ENCODE measurements around the gene LINGO4.

The LINGO4 gene

DNA sequence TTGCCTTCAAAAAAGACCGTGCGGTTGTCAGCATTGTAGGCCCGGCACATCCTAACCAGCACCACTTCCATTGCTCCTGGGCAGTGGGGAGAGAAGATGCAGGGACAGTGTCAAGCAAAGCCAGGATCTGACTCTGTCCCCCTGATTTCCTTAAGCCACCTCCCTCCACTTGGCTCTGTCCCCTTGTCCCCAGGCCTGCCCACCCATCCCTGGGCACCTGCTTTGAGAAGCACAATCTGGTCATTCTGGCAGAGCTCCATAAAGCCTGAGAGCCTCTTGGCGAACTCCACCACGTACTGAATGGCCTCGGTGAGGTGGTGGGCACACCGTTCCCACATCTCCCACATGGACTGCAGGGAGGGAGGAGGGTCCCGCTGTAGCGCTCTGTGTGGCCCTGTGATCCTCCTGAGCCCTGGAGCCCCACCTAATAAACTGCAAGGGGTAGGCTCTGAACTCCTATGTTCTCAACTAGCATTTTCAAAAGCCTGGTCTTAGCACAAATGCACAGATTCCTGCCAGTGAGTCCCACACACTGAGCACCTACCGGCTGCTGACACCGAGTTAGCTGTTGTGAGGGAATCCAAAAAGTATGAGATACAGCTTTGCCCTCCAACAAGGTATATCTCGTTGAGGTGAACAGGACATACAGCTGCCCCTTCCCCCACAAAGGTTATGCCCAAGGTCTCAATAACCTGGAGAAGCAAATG, 8.2 kb upstream of the LINGO4 start:
- Histone ChIP-seq H3K27ac (ENCODE audit: low read depth, low read length) (no peak overlapping the region), H3K36me3 (ENCODE audit: insufficient read depth, low read length) (no peaks in the 10 kb centered on the region), H2AFZ (ENCODE audit: low read length, unreplicated experiment) (no peak overlapping the region), H3K4me1 (ENCODE audit: control insufficient read depth, insufficient read depth, low read length, unreplicated experiment) (peaks cover 9% of the 10 kb centered on the region), H3K4me3 (ENCODE audit: low read depth, low read length) (no peak overlapping the region), H3K79me2 (ENCODE audit: control insufficient read depth, insufficient read depth, low read length, unreplicated experiment) (no peaks in the 10 kb centered on the region), H3K27me3 (ENCODE audit: insufficient read depth, low read length) (peaks cover 27% of the 10 kb centered on the region)

DNA sequence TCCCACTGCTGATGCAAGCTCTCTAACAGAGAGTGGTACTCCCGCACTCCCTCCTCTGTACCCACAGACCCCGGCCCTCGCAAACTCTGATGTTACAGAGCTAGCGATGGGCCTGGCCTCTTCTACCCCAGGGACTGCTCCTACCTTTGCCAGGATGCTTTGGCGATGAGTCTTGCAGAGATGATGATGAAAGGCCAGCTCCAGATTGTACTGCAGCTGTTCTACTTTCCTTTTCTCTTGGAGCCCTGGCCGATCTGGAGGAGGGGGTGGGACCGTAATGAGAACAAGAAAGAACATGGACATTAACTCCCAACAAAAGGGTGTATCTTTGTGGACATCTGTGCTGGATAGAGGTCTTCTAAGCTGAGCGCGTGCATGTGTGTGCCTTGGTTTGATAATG, 6.0 kb upstream of the LINGO4 start:
- H3K36me3 ChIP-seq (ENCODE audit: insufficient read depth, low read length): no peaks in the 10 kb centered on the region
- H3K4me3 ChIP-seq (ENCODE audit: low read depth, low read length): no peak overlapping the region
- no peak overlapping the region for H3K27ac ChIP-seq (ENCODE audit: low read depth, low read length)
- H3K27me3 ChIP-seq (ENCODE audit: insufficient read depth, low read length): peaks cover 48% of the 10 kb centered on the region
- no peak overlapping the region for H2AFZ ChIP-seq (ENCODE audit: low read length, unreplicated experiment)
- H3K4me1 ChIP-seq (ENCODE audit: control insufficient read depth, insufficient read depth, low read length, unreplicated experiment): peaks cover 9% of the 10 kb centered on the region
- no peaks in the 10 kb centered on the region for H3K79me2 ChIP-seq (ENCODE audit: control insufficient read depth, insufficient read depth, low read length, unreplicated experiment)

- Histone ChIP-seq H3K4me1 (ENCODE audit: control insufficient read depth, insufficient read depth, low read length, unreplicated experiment) (peaks cover 9% of the 10 kb centered on the region), H2AFZ (ENCODE audit: low read length, unreplicated experiment) (no peak overlapping the region), H3K4me3 (ENCODE audit: low read depth, low read length) (no peak overlapping the region), H3K36me3 (ENCODE audit: insufficient read depth, low read length) (no peaks in the 10 kb centered on the region), H3K27ac (ENCODE audit: low read depth, low read length) (no peak overlapping the region), H3K79me2 (ENCODE audit: control insufficient read depth, insufficient read depth, low read length, unreplicated experiment) (no peaks in the 10 kb centered on the region), H3K27me3 (ENCODE audit: insufficient read depth, low read length) (peaks cover 51% of the 10 kb centered on the region)
Observed at GRCh38 chr1:151809985-151810556, 4.9 kb upstream of the LINGO4 start.

DNA sequence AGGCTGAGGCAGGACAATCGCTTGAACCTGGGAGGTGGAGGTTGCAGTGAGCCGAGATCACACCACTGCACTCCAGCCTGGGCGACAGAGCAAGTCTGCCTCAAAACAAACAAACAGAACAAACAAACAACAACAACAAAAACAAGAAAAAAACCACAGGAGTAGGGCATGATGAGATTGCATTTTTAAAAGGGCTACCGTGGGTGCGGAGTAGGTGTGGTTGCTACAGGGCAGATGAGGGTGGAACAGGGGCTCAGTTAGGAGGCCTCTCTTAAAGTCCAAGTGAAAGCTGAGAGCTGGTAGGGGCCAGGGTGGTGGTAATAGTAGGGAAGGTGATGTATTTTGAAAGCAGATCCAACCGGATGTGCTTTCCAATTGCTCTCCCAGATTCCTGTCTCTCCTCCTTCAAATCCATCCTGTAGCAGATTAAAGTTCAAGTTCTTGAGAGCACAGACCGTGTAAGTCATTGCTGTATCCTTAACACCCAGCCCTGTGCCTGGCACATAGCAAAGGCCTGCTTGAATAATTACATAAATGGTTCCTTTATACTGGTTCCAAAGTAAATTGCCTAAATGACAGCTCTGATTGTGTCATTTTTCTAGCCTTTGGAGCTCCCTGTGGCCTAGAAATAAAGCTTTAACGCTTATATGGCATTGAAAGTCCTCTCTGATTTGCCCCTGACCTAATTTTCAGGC, 4.2 kb upstream of the LINGO4 start:
- H3K4me1 ChIP-seq (ENCODE audit: control insufficient read depth, insufficient read depth, low read length, unreplicated experiment): peaks cover 9% of the 10 kb centered on the region
- no peak overlapping the region for H2AFZ ChIP-seq (ENCODE audit: low read length, unreplicated experiment)
- H3K4me3 ChIP-seq (ENCODE audit: low read depth, low read length): no peak overlapping the region
- peaks cover 54% of the 10 kb centered on the region for H3K27me3 ChIP-seq (ENCODE audit: insufficient read depth, low read length)
- no peaks in the 10 kb centered on the region for H3K36me3 ChIP-seq (ENCODE audit: insufficient read depth, low read length)
- H3K79me2 ChIP-seq (ENCODE audit: control insufficient read depth, insufficient read depth, low read length, unreplicated experiment): no peaks in the 10 kb centered on the region
- H3K27ac ChIP-seq (ENCODE audit: low read depth, low read length): no peak overlapping the region

- no peak overlapping the region for H3K27ac ChIP-seq (ENCODE audit: low read depth, low read length)
- no peaks in the 10 kb centered on the region for H3K79me2 ChIP-seq (ENCODE audit: control insufficient read depth, insufficient read depth, low read length, unreplicated experiment)
- H3K36me3 ChIP-seq (ENCODE audit: insufficient read depth, low read length): no peaks in the 10 kb centered on the region
- H3K4me1 ChIP-seq (ENCODE audit: control insufficient read depth, insufficient read depth, low read length, unreplicated experiment): peaks cover 9% of the 10 kb centered on the region
- no peak overlapping the region for H3K4me3 ChIP-seq (ENCODE audit: low read depth, low read length)
- H3K27me3 ChIP-seq (ENCODE audit: insufficient read depth, low read length): peaks cover 59% of the 10 kb centered on the region
- no peak overlapping the region for H2AFZ ChIP-seq (ENCODE audit: low read length, unreplicated experiment)
Observed at GRCh38 chr1:151807766-151808165, 2.5 kb upstream of the LINGO4 start.

DNA sequence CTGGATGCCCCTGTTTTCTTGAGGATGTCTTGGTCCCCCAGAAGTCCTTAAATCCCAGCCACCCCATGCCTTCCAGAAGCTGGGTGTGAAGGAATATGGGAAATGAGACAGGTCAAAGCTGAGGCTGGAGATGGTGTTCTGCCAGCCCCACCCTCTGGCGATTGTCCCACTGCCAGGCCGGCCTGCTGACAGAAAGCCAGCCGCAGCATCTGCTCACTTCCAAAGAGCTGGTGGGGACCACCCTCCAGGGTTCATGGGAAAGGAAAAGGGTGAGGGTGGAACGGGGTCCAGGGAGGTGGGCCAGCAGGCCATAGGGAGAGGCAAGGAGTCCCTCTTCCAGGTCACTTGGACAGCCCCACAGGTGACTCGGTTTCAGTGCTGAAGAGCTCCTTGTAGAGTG, 1.9 kb upstream of the LINGO4 start:
- H3K36me3 ChIP-seq (ENCODE audit: insufficient read depth, low read length): no peaks in the 10 kb centered on the region
- H3K79me2 ChIP-seq (ENCODE audit: control insufficient read depth, insufficient read depth, low read length, unreplicated experiment): no peaks in the 10 kb centered on the region
- H3K27me3 ChIP-seq (ENCODE audit: insufficient read depth, low read length): peaks cover 66% of the 10 kb centered on the region
- no peak overlapping the region for H3K4me3 ChIP-seq (ENCODE audit: low read depth, low read length)
- H2AFZ ChIP-seq (ENCODE audit: low read length, unreplicated experiment): no peak overlapping the region
- H3K27ac ChIP-seq (ENCODE audit: low read depth, low read length): no peak overlapping the region
- peaks cover 9% of the 10 kb centered on the region for H3K4me1 ChIP-seq (ENCODE audit: control insufficient read depth, insufficient read depth, low read length, unreplicated experiment)

DNA sequence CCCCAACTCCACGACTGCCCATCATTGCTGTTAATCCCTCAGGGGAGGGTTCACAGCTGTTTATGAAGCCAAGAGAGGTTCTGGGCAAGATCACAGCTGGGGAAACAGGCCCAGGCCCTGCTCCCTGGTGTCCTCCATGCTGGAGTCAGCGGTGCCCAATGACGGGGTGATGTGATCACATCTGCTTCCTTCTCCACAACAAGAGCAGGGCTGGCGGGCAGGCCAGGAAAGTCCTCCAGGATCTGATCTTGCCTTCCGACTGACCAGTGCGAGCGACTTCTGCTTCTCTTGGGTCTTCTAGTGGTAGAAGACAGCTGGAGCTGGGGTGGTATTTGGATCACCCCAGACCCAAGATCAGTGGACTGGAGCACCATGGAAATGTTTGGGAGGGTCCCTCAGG, 951 bp upstream of the LINGO4 start:
- peaks cover 3% of the 10 kb centered on the region for H3K4me1 ChIP-seq (ENCODE audit: control insufficient read depth, insufficient read depth, low read length, unreplicated experiment)
- H2AFZ ChIP-seq (ENCODE audit: low read length, unreplicated experiment): no peak overlapping the region
- H3K4me3 ChIP-seq (ENCODE audit: low read depth, low read length): no peak overlapping the region
- no peaks in the 10 kb centered on the region for H3K79me2 ChIP-seq (ENCODE audit: control insufficient read depth, insufficient read depth, low read length, unreplicated experiment)
- no peaks in the 10 kb centered on the region for H3K36me3 ChIP-seq (ENCODE audit: insufficient read depth, low read length)
- H3K27ac ChIP-seq (ENCODE audit: low read depth, low read length): no peak overlapping the region
- H3K27me3 ChIP-seq (ENCODE audit: insufficient read depth, low read length): peaks cover 75% of the 10 kb centered on the region

- Histone ChIP-seq H2AFZ (ENCODE audit: low read length, unreplicated experiment) (no peak overlapping the region), H3K36me3 (ENCODE audit: insufficient read depth, low read length) (no peaks in the 10 kb centered on the region), H3K27me3 (ENCODE audit: insufficient read depth, low read length) (peaks cover 98% of the 10 kb centered on the region), H3K79me2 (ENCODE audit: control insufficient read depth, insufficient read depth, low read length, unreplicated experiment) (no peaks in the 10 kb centered on the region), H3K27ac (ENCODE audit: low read depth, low read length) (no peak overlapping the region), H3K4me1 (ENCODE audit: control insufficient read depth, insufficient read depth, low read length, unreplicated experiment) (no peaks in the 10 kb centered on the region), H3K4me3 (ENCODE audit: low read depth, low read length) (no peak overlapping the region)
Observed at GRCh38 chr1:151803915-151804314, 1.3 kb downstream of the LINGO4 start.

- Histone ChIP-seq H3K4me1 (ENCODE audit: control insufficient read depth, insufficient read depth, low read length, unreplicated experiment) (no peaks in the 10 kb centered on the region), H3K36me3 (ENCODE audit: insufficient read depth, low read length) (no peaks in the 10 kb centered on the region), H2AFZ (ENCODE audit: low read length, unreplicated experiment) (no peak overlapping the region), H3K79me2 (ENCODE audit: control insufficient read depth, insufficient read depth, low read length, unreplicated experiment) (no peaks in the 10 kb centered on the region), H3K27me3 (ENCODE audit: insufficient read depth, low read length) (peaks cover 98% of the 10 kb centered on the region), H3K4me3 (ENCODE audit: low read depth, low read length) (no peak overlapping the region), H3K27ac (ENCODE audit: low read depth, low read length) (no peak overlapping the region)
Observed at GRCh38 chr1:151803164-151803563, 2.1 kb downstream of the LINGO4 start.

- Histone ChIP-seq H3K36me3 (ENCODE audit: insufficient read depth, low read length) (no peaks in the 10 kb centered on the region), H3K27ac (ENCODE audit: low read depth, low read length) (no peak overlapping the region), H3K4me1 (ENCODE audit: control insufficient read depth, insufficient read depth, low read length, unreplicated experiment) (no peaks in the 10 kb centered on the region), H3K27me3 (ENCODE audit: insufficient read depth, low read length) (peaks cover 97% of the 10 kb centered on the region), H3K4me3 (ENCODE audit: low read depth, low read length) (no peak overlapping the region), H2AFZ (ENCODE audit: low read length, unreplicated experiment) (no peak overlapping the region), H3K79me2 (ENCODE audit: control insufficient read depth, insufficient read depth, low read length, unreplicated experiment) (no peaks in the 10 kb centered on the region)
Observed at GRCh38 chr1:151802372-151802771, 2.8 kb downstream of the LINGO4 start.

DNA sequence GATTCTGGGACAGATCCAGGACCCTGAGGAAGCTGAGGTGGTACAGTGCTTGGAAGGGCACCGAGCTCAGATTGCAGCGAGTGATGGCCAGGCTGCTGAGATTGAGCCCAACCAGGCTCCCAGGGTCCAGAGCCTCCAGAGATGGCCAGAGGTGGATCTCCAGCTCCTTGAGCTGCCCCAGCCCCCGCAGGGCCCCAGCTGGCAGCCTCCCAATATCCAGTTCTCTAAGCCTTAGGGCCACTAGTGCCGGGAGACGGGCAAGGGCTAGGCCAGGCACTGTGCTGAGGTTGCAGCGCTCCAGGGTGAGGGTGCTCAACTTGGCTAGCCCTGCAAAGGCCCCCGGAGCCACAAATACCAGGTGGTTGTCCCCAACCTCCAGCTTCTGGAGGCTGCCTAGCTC, 3.4 kb downstream of the LINGO4 start:
- Histone ChIP-seq H3K79me2 (ENCODE audit: control insufficient read depth, insufficient read depth, low read length, unreplicated experiment) (no peaks in the 10 kb centered on the region), H3K4me1 (ENCODE audit: control insufficient read depth, insufficient read depth, low read length, unreplicated experiment) (no peaks in the 10 kb centered on the region), H3K36me3 (ENCODE audit: insufficient read depth, low read length) (no peaks in the 10 kb centered on the region), H3K27ac (ENCODE audit: low read depth, low read length) (no peak overlapping the region), H3K27me3 (ENCODE audit: insufficient read depth, low read length) (peaks cover 91% of the 10 kb centered on the region), H3K4me3 (ENCODE audit: low read depth, low read length) (no peak overlapping the region), H2AFZ (ENCODE audit: low read length, unreplicated experiment) (no peak overlapping the region)

Data from ACC112 (cell line).